HCT116 (cell line): ENCODE data around the gene MAP4K4. TPM values are rescaled to one million over a fixed set of nuclear protein-coding genes. Genes with fewer than 3 reads are reported as not detected.

ENCODE experiments used
- ATAC-seq: fragments of 200-7000 bp; cut with Tn5 transposase; 2 replicates; pipeline ENCODE4 v1.9.1; 2020; ENCODE audit warnings: mild to moderate bottlenecking, moderate library complexity
- BruUV-seq: library from RNA; stranded (reverse); fragments of 400-500 nt; replicated peaks from 2 replicates; lab custom pipeline; 2021; lab: Mats Ljungman, UMichigan
- CTCF ChIA-PET: fragments of 300-600 bp; sonication (Branson Sonifier 250); formaldehyde crosslinking; loops from one replicate; lab custom pipeline; 2021; ENCODE audit warnings: antibody characterized with exemption; lab: Charles Lee
- POLR2A ChIA-PET: fragments of 300-600, 350-600 bp; sonication (Branson Sonifier 250); formaldehyde crosslinking; loops from one replicate; lab custom pipeline; 2021; ENCODE audit warnings: antibody characterized with exemption; lab: Charles Lee
- RAD21 ChIA-PET, 2 experiments: fragments of 300-600 bp; sonication (Branson Sonifier 250); formaldehyde crosslinking; loops; one replicate each; lab custom pipeline; 2023; ENCODE audit warnings: low total read pairs in 2 of 2; ENCODE audit not compliant: uncharacterized antibody in 2 of 2, unreplicated experiment in 2 of 2, low non-redundant PET in 1 of 2; lab: Charles Lee
- DNase-seq: peaks from one replicate; pipeline ENCODE4 v3.0.0-alpha.2; 2010; ENCODE audit warnings: low read depth, low spot score
- H2AFZ ChIP-seq: fragments of 200-600 bp; shearing (Covaris generic), sonication (generic); 2 replicates; pipeline ENCODE4 v1.6.1; 2017; ENCODE audit warnings: low read depth, mixed run types, mixed read lengths, antibody characterized with exemption, low read length; ENCODE audit not compliant: poor library complexity, severe bottlenecking
- H3K27ac ChIP-seq: 2 replicates; pipeline ENCODE4 v1.5.1; 2012; ENCODE audit warnings: low read depth, low read length
- H3K27me3 ChIP-seq: fragments of 200-600 bp; sonication (generic); 2 replicates; pipeline ENCODE4 v1.6.1; 2016; ENCODE audit warnings: mixed run types, low read length, mixed read lengths; ENCODE audit not compliant: insufficient read depth
- H3K36me3 ChIP-seq, 2 experiments: fragments of 200-500 bp in 1 of 2; fragments of 200-600 bp in 1 of 2; sonication (Bioruptor generic) in 1 of 2; sonication (generic) in 1 of 2; 2 replicates each; pipeline versions ENCODE4 v1.5.1 to v1.6.1; 2014 to 2016; ENCODE audit warnings: low read length in 2 of 2, inconsistent platforms in 1 of 2, mixed read lengths in 1 of 2, mixed run types in 1 of 2; ENCODE audit not compliant: insufficient read depth in 2 of 2, control insufficient read depth in 1 of 2
- H3K4me1 ChIP-seq, 2 experiments: fragments of 200-600 bp in 1 of 2; sonication (generic) in 1 of 2; 2 replicates each; pipeline versions ENCODE4 v1.5.1 to v1.6.1; 2012 to 2017; ENCODE audit warnings: low read length in 2 of 2, inconsistent platforms in 1 of 2, mild to moderate bottlenecking in 1 of 2, mixed read lengths in 1 of 2, mixed run types in 1 of 2, moderate library complexity in 1 of 2; ENCODE audit not compliant: insufficient read depth in 2 of 2, control insufficient read depth in 1 of 2
- H3K4me2 ChIP-seq: fragments of 200-600 bp; sonication (generic); 2 replicates; pipeline ENCODE4 v1.6.1; 2017; ENCODE audit warnings: mixed run types, low read length, mixed read lengths
- H3K4me3 ChIP-seq, 2 experiments: fragments of 200-600 bp in 1 of 2; sonication (generic) in 1 of 2; replicated peaks in 1 of 2; 2 replicates each; pipeline ENCODE4 v1.5.1; 2011 to 2016; ENCODE audit warnings: low read length in 2 of 2, control low read depth in 1 of 2, low read depth in 1 of 2, mild to moderate bottlenecking in 1 of 2, mixed read lengths in 1 of 2, mixed run types in 1 of 2
- H3K79me2 ChIP-seq: fragments of 200-600 bp; sonication (generic); 2 replicates; pipeline ENCODE4 v1.6.1; 2017; ENCODE audit warnings: mild to moderate bottlenecking, mixed run types, low read length, moderate library complexity, mixed read lengths; ENCODE audit not compliant: insufficient read depth
- H3K9ac ChIP-seq: fragments of 200-600 bp; sonication (generic); 2 replicates; pipeline ENCODE4 v1.6.1; 2016; ENCODE audit warnings: low read length, mixed read lengths
- H3K9me2 ChIP-seq: fragments of 200-600 bp; sonication (generic), shearing (Covaris generic); 2 replicates; pipeline ENCODE4 v1.6.1; 2017; ENCODE audit warnings: mixed run types, mild to moderate bottlenecking, moderate library complexity; ENCODE audit not compliant: insufficient read depth
- H3K9me3 ChIP-seq, 2 experiments: fragments of 200-500 bp in 1 of 2; fragments of 200-600 bp in 1 of 2; sonication (Bioruptor generic) in 1 of 2; sonication (generic) in 1 of 2; 2 replicates each; pipeline ENCODE4 v1.6.1; 2014 to 2017; ENCODE audit warnings: low read length in 2 of 2, mixed read lengths in 2 of 2, inconsistent platforms in 1 of 2, low read depth in 1 of 2, mild to moderate bottlenecking in 1 of 2, mixed run types in 1 of 2, moderate library complexity in 1 of 2; ENCODE audit not compliant: control insufficient read depth in 1 of 2, insufficient read depth in 1 of 2
- H4K20me1 ChIP-seq: fragments of 200-600 bp; sonication (generic), shearing (Covaris generic); 2 replicates; pipeline ENCODE4 v1.6.1; 2017; ENCODE audit warnings: mixed run types, mild to moderate bottlenecking, moderate library complexity; ENCODE audit not compliant: insufficient read depth
- ATF3 ChIP-seq: IDR thresholded peaks from 2 replicates; pipeline ENCODE4 v1.6.1; 2012
- EGR1 ChIP-seq: IDR thresholded peaks from 2 replicates; pipeline ENCODE4 v1.6.1; 2012; ENCODE audit warnings: low read depth
- ELF1 ChIP-seq: IDR thresholded peaks from 2 replicates; pipeline ENCODE4 v1.6.1; 2012; ENCODE audit warnings: low read depth, borderline replicate concordance
- EZH2 ChIP-seq: fragments of 200-600 bp; sonication (generic); IDR thresholded peaks from 2 replicates; pipeline ENCODE4 v1.6.1; 2017; ENCODE audit warnings: antibody characterized with exemption, mixed run types
- FOSL1 ChIP-seq: IDR thresholded peaks from 2 replicates; pipeline ENCODE4 v1.6.1; 2012; ENCODE audit warnings: low read depth
- JUND ChIP-seq: IDR thresholded peaks from 2 replicates; pipeline ENCODE4 v1.6.1; 2012
- MAX ChIP-seq: IDR thresholded peaks from 2 replicates; pipeline ENCODE4 v1.6.1; 2012
- POLR2A ChIP-seq: IDR thresholded peaks from 2 replicates; pipeline ENCODE4 v1.7.0; 2011; ENCODE audit warnings: borderline replicate concordance; ENCODE audit not compliant: insufficient read depth, insufficient read length; ENCODE audit errors: extremely low read depth
- POLR2AphosphoS5 ChIP-seq: IDR thresholded peaks from 2 replicates; pipeline ENCODE4 v1.6.1; 2011; ENCODE audit warnings: mild to moderate bottlenecking, low read depth, low read length, moderate library complexity
- ZBTB33 ChIP-seq: IDR thresholded peaks from 2 replicates; pipeline ENCODE4 v1.6.1; 2011; ENCODE audit warnings: mild to moderate bottlenecking, low read length, moderate library complexity; ENCODE audit not compliant: insufficient replicate concordance; ENCODE audit errors: extremely low read depth
- ZFX ChIP-seq: fragments of 450-650 bp; IDR thresholded peaks from 2 replicates; pipeline ENCODE4 v1.6.1; 2017
- ZNF274 ChIP-seq: fragments of 200-500 bp; sonication (Bioruptor generic); IDR thresholded peaks from 2 replicates; pipeline ENCODE4 v1.6.1; 2014; ENCODE audit warnings: mild to moderate bottlenecking, low read depth, low read length, inconsistent platforms
- intact Hi-C: fragments of 100-400 bp; cut with micrococcal nuclease; formaldehyde crosslinking; loops from 2 replicates; pipeline ENCODE4 v1.10.0; 2022
- total RNA-seq: library from RNA; stranded (reverse); gene quantifications from one replicate; pipeline ENCODE4 v1.2.1, GENCODE V29; 2021; ENCODE audit not compliant: unreplicated experiment

The MAP4K4 gene
- total RNA-seq, 1 experiment from 2014 or later = 62.3 TPM

GRCh38 chr2:101690547-101691152, 6.9 kb upstream of the MAP4K4 start:
- H4K20me1 ChIP-seq = no peaks in the 10 kb centered on the region
- intact Hi-C loops = no loop called here
- no peak overlapping the region for H2AFZ ChIP-seq
- H3K27me3 ChIP-seq = no peaks in the 10 kb centered on the region
- H3K4me1 ChIP-seq = no peaks in the 10 kb centered on the region
- POLR2A ChIA-PET = no interaction called here
- H3K4me2 ChIP-seq = no peak overlapping the region
- no peaks in the 10 kb centered on the region for H3K9me2 ChIP-seq
- no peak for TF ChIP-seq JUND
- TF ChIP-seq ZFX = no peak
- TF ChIP-seq ZNF274 = no peak
- no peak for TF ChIP-seq POLR2A
- no peak for TF ChIP-seq FOSL1
- no peak for TF ChIP-seq EGR1
- no peak for TF ChIP-seq ELF1
- TF ChIP-seq EZH2 = no peak
- TF ChIP-seq POLR2AphosphoS5 = no peak
- TF ChIP-seq ZBTB33 = no peak
- TF ChIP-seq ATF3 = no peak
- TF ChIP-seq MAX = no peak
- TF ChIP-seq, all 23 proteins: peak for 0
- H3K4me3 ChIP-seq = no peak overlapping the region
- ATAC-seq (no peak), DNase-seq (no peak)
- H3K36me3 ChIP-seq = no peaks in the 10 kb centered on the region
- CTCF ChIA-PET = no interaction called here
- H3K79me2 ChIP-seq = no peaks in the 10 kb centered on the region
- no peak overlapping the region for H3K27ac ChIP-seq
- H3K9ac ChIP-seq = no peak overlapping the region
- H3K9me3 ChIP-seq = no peaks in the 10 kb centered on the region
- RAD21 ChIA-PET = no interaction called here
- BruUV-seq = no TSS peak
